Hepatocyte (in vitro differentiated cells): Measurements from ENCODE around the gene UBE2E2. TPM values are rescaled to one million over a fixed set of nuclear protein-coding genes. Genes with fewer than 3 reads are reported as not detected.

Experiments
- DNase-seq: peaks from one replicate; pipeline ENCODE4 v3.0.0-alpha.2; 2016; ENCODE audit warnings: low spot score
- H2AFZ ChIP-seq: fragments of 200-600 bp; sonication (generic); 2 replicates; pipeline ENCODE4 v1.6.0; 2016; ENCODE audit warnings: antibody characterized with exemption, mild to moderate bottlenecking
- H3K27ac ChIP-seq: fragments of 200-600 bp; sonication (generic); 2 replicates; pipeline ENCODE4 v1.5.1; 2016; ENCODE audit warnings: mild to moderate bottlenecking
- H3K27me3 ChIP-seq: fragments of 200-600 bp; sonication (generic); 2 replicates; pipeline ENCODE4 v1.6.1; 2016
- H3K36me3 ChIP-seq: fragments of 200-600 bp; sonication (generic); replicated peaks from 2 replicates; pipeline ENCODE4 v1.5.1; 2016; ENCODE audit warnings: low read depth; ENCODE audit not compliant: insufficient read depth
- H3K4me1 ChIP-seq: fragments of 200-600 bp; sonication (generic); 2 replicates; pipeline ENCODE4 v1.5.1; 2016; ENCODE audit warnings: mild to moderate bottlenecking, moderate library complexity; ENCODE audit not compliant: insufficient read depth
- H3K4me2 ChIP-seq: fragments of 200-600 bp; sonication (generic); 2 replicates; pipeline ENCODE4 v1.6.0; 2016
- H3K4me3 ChIP-seq: fragments of 200-600 bp; sonication (generic); 2 replicates; pipeline ENCODE4 v1.5.1; 2016; ENCODE audit warnings: mild to moderate bottlenecking
- H3K79me2 ChIP-seq: fragments of 200-600 bp; sonication (generic); 2 replicates; pipeline ENCODE4 v1.6.0; 2017; ENCODE audit warnings: mild to moderate bottlenecking
- H3K9me2 ChIP-seq: fragments of 200-600 bp; sonication (generic); replicated peaks from 2 replicates; pipeline ENCODE4 v1.6.0; 2017; ENCODE audit warnings: mild to moderate bottlenecking; ENCODE audit not compliant: insufficient read depth
- H3K9me3 ChIP-seq: fragments of 200-600 bp; sonication (generic); 2 replicates; pipeline ENCODE4 v1.5.1; 2016; ENCODE audit warnings: low read depth, mild to moderate bottlenecking
- H4K20me1 ChIP-seq: fragments of 200-600 bp; sonication (generic); 2 replicates; pipeline ENCODE4 v1.6.0; 2016; ENCODE audit warnings: mild to moderate bottlenecking; ENCODE audit not compliant: insufficient read depth, poor library complexity, severe bottlenecking
- EZH2 ChIP-seq: fragments of 200-600 bp; sonication (generic); IDR thresholded peaks from 2 replicates; pipeline ENCODE4 v1.6.1; 2016; ENCODE audit warnings: antibody characterized with exemption, mild to moderate bottlenecking, borderline replicate concordance
- EZH2phosphoT487 ChIP-seq: fragments of 200-600 bp; sonication (generic); IDR thresholded peaks from one replicate; pipeline ENCODE4 v1.6.1; 2018; ENCODE audit warnings: antibody characterized with exemption, mild to moderate bottlenecking, low read depth, moderate library complexity; ENCODE audit not compliant: unreplicated experiment, severe bottlenecking
- WGBS: methylation state at CpG from one replicate; pipeline ENCODE4 v1.1.6; 2016; ENCODE audit warnings: low lambda C conversion rate; ENCODE audit errors: missing lambda C conversion rate; 5-methylcytosine and 5-hydroxymethylcytosine counted together
- polyA plus RNA-seq: library from polyadenylated mRNA; unstranded; fragments of >200 nt; fragmentation: Nextera tagmentation; extraction: Ambion mirVana; gene quantifications from 2 replicates; pipeline ENCODE4 v1.2.1, GENCODE V29; 2016
- total RNA-seq: library from RNA; depleted of rRNA; stranded (reverse); fragments of >200 nt; gene quantifications from 2 replicates; pipeline ENCODE4 v1.2.3, GENCODE V29; 2014
- TF ChIP-seq, protein P1 (sequence below): fragments of 200-600 bp; sonication (generic); IDR thresholded peaks from 2 replicates; pipeline ENCODE4 v1.5.1; 2016; ENCODE audit warnings: antibody characterized with exemption, mild to moderate bottlenecking; ENCODE audit not compliant: poor library complexity

Gene UBE2E2
- total and polyA plus RNA-seq, 2 experiments from 2014 or later, result 51.1 to 90.6 TPM

- peaks cover 3% of the 10 kb centered on the region for H4K20me1 ChIP-seq
- no peak overlapping the region for H2AFZ ChIP-seq
- DNase-seq, result no peak
- no peaks in the 10 kb centered on the region for H3K27me3 ChIP-seq
- H3K79me2 ChIP-seq, result peaks cover 41% of the 10 kb centered on the region
- WGBS, result 88% methylated on average over 1 of the region's 1 CpG
- H3K4me1 ChIP-seq, result no peaks in the 10 kb centered on the region
- no peaks in the 10 kb centered on the region for H3K36me3 ChIP-seq
- no peaks in the 10 kb centered on the region for H3K9me2 ChIP-seq
- H3K27ac ChIP-seq, result no peak overlapping the region
- H3K9me3 ChIP-seq, result no peaks in the 10 kb centered on the region
- no peak overlapping the region for H3K4me3 ChIP-seq
- no peak overlapping the region for H3K4me2 ChIP-seq
- no peak for TF ChIP-seq EZH2phosphoT487
- no peak for TF ChIP-seq EZH2
- TF ChIP-seq, protein P1, sequence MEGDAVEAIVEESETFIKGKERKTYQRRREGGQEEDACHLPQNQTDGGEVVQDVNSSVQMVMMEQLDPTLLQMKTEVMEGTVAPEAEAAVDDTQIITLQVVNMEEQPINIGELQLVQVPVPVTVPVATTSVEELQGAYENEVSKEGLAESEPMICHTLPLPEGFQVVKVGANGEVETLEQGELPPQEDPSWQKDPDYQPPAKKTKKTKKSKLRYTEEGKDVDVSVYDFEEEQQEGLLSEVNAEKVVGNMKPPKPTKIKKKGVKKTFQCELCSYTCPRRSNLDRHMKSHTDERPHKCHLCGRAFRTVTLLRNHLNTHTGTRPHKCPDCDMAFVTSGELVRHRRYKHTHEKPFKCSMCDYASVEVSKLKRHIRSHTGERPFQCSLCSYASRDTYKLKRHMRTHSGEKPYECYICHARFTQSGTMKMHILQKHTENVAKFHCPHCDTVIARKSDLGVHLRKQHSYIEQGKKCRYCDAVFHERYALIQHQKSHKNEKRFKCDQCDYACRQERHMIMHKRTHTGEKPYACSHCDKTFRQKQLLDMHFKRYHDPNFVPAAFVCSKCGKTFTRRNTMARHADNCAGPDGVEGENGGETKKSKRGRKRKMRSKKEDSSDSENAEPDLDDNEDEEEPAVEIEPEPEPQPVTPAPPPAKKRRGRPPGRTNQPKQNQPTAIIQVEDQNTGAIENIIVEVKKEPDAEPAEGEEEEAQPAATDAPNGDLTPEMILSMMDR, result no peak
Measured at GRCh38 chr3:23304424-23304823, 101.3 kb downstream of the UBE2E2 start.

DNA sequence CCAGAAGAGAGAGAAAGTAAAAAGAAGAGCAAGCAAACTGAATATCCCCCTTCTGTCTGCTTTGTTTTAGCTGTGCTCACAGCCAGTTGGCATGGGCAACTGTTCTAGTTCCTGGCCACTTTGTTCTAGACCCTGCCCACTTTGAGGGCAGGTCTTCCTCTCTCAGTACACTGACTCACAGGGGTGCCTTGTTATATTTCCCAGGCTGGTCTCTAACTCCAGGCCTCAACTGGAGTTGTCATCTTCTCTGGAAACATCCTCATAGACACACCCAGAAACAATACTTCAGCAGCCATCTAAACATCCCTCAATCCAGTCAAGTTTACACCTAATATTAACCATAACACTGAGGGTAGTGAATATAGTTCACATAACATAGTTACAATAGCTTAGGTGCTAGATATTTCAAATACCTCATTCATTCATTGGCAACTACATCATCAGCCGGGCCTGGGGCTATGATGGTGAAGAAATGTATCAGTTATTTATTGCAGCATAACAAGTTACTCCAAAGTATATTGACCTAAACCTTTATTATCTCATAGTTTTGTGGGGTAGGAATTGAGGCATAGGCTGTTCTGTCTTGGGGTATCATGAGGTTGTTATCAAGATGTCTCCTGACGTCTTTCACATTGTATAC, 106.0 kb downstream of the UBE2E2 start:
- DNase-seq, result no peak

GRCh38 chr3:23312866-23313265, 109.7 kb downstream of the UBE2E2 start:
- Histone ChIP-seq H3K9me2 (no peaks in the 10 kb centered on the region), H3K9me3 (no peaks in the 10 kb centered on the region), H3K4me2 (no peak overlapping the region), H3K79me2 (peaks cover 22% of the 10 kb centered on the region), H3K4me1 (no peaks in the 10 kb centered on the region), H3K36me3 (no peaks in the 10 kb centered on the region), H3K4me3 (no peak overlapping the region), H3K27ac (no peak overlapping the region), H2AFZ (no peak overlapping the region), H4K20me1 (peaks cover 6% of the 10 kb centered on the region), H3K27me3 (no peaks in the 10 kb centered on the region)
- no peak for DNase-seq
- WGBS, result 89% methylated on average over 3 of the region's 3 CpGs
- TF ChIP-seq, protein P1, result no peak
- TF ChIP-seq EZH2phosphoT487, result no peak
- no peak for TF ChIP-seq EZH2

More for the DNA sequence above, 106.0 kb downstream of the UBE2E2 start:
- Histone ChIP-seq H3K79me2 (peaks cover 35% of the 10 kb centered on the region), H3K4me1 (no peaks in the 10 kb centered on the region), H3K36me3 (no peaks in the 10 kb centered on the region), H3K27ac (no peak overlapping the region), H2AFZ (no peak overlapping the region), H4K20me1 (peaks cover 4% of the 10 kb centered on the region), H3K4me2 (no peak overlapping the region), H3K9me3 (no peaks in the 10 kb centered on the region), H3K4me3 (no peak overlapping the region), H3K27me3 (no peaks in the 10 kb centered on the region), H3K9me2 (no peaks in the 10 kb centered on the region)
- 93% methylated on average over 2 of the region's 2 CpGs for WGBS
- no peak for TF ChIP-seq EZH2
- no peak for TF ChIP-seq EZH2phosphoT487
- TF ChIP-seq, protein P1, result no peak
